ENCODE results near the gene MINDY1.

Gene MINDY1

GRCh38 chr1:150979092-150980056 lies 27.3 kb downstream of the MINDY1 start:
- no peak overlapping the region for H3K4me3 ChIP-seq (replicated peaks; ENCODE audit: low read depth, low read length)
- DNase-seq (ENCODE audit: extremely low read depth, low read depth) = peak; percentile 59
- peak; percentile 100 for TF ChIP-seq CTCF (IDR thresholded peaks at IDR 0.05; ENCODE audit: low read depth, low read length, missing control alignments)

GRCh38 chr1:150976879-150977694 lies 29.6 kb downstream of the MINDY1 start:
- peak; percentile 26 for DNase-seq (ENCODE audit: extremely low read depth, low read depth)

GRCh38 chr1:150976401-150976821 lies 30.3 kb downstream of the MINDY1 start:
- H3K4me3 ChIP-seq (replicated peaks; ENCODE audit: low read depth, low read length) = no peak overlapping the region
- DNase-seq (ENCODE audit: extremely low read depth, low read depth) = no peak
- no peak for TF ChIP-seq CTCF (IDR thresholded peaks at IDR 0.05; ENCODE audit: low read depth, low read length, missing control alignments)

More at GRCh38 chr1:150976879-150977694, 29.6 kb downstream of the MINDY1 start:
- TF ChIP-seq CTCF (IDR thresholded peaks at IDR 0.05; ENCODE audit: low read depth, low read length, missing control alignments) = no peak
- H3K4me3 ChIP-seq (replicated peaks; ENCODE audit: low read depth, low read length) = no peak overlapping the region

GRCh38 chr1:150974580-150975478 lies 31.9 kb downstream of the MINDY1 start, which contains the start of gene CERS2:
CERS2 (minus strand) TSS chr1:150974835; CDS start chr1:150969090, 5,745 bp downstream.
- TF ChIP-seq CTCF (IDR thresholded peaks at IDR 0.05; ENCODE audit: low read depth, low read length, missing control alignments) = no peak
- no peak for DNase-seq (ENCODE audit: extremely low read depth, low read depth)
- H3K4me3 ChIP-seq (replicated peaks; ENCODE audit: low read depth, low read length) = peak within 1 kb of the TSS; percentile 95

GRCh38 chr1:150973836-150974579 lies 32.7 kb downstream of the MINDY1 start:
- H3K4me3 ChIP-seq (replicated peaks; ENCODE audit: low read depth, low read length) = peak overlapping the region; percentile 95
- TF ChIP-seq CTCF (IDR thresholded peaks at IDR 0.05; ENCODE audit: low read depth, low read length, missing control alignments) = no peak
- no peak for DNase-seq (ENCODE audit: extremely low read depth, low read depth)

Data from HFF-Myc (cell line).